Peyer's patch (tissue), 4 donors: ENCODE measurements around the gene MYO7A. TPM values are rescaled to one million over a fixed set of nuclear protein-coding genes. Genes with fewer than 3 reads are reported as not detected.

Experiments
- DNase-seq, 3 donors: peaks; one replicate each; pipeline ENCODE4 v3.0.0-alpha.2; 2017 to 2019
- H3K27ac ChIP-seq, 4 donors: fragments of 200-600 bp; sonication (generic); one replicate each; pipeline ENCODE4 v1.5.1; 2016 to 2019
- H3K27me3 ChIP-seq, 2 donors: fragments of 200-600 bp; sonication (generic); one replicate each; pipeline ENCODE4 v1.5.1; 2019
- H3K36me3 ChIP-seq, 3 donors: fragments of 200-600 bp; sonication (generic); one replicate each; pipeline ENCODE4 v1.5.1; 2016 to 2019
- H3K4me1 ChIP-seq, 4 donors: fragments of 200-600 bp; sonication (generic); one replicate each; pipeline ENCODE4 v1.5.1; 2016 to 2019
- H3K4me3 ChIP-seq, 4 donors: fragments of 200-600 bp; sonication (generic); 1 replicate in 3 of 4; 2 replicates in 1 of 4; pipeline ENCODE4 v1.5.1; 2016 to 2019; ENCODE audit warnings: mild to moderate bottlenecking in 1 of 4
- H3K9me3 ChIP-seq, 4 donors: fragments of 200-600 bp; sonication (generic); one replicate each; pipeline ENCODE4 v1.5.1; 2016 to 2019; ENCODE audit warnings: mild to moderate bottlenecking in 1 of 4
- POLR2A ChIP-seq, 2 donors: fragments of 450-650 bp; IDR thresholded peaks; one replicate each; pipeline ENCODE4 v1.5.1; 2017; ENCODE audit warnings: antibody characterized with exemption in 2 of 2, mild to moderate bottlenecking in 2 of 2, moderate library complexity in 2 of 2
- total RNA-seq, 4 donors: library from RNA; depleted of rRNA; stranded (reverse); fragments of >200 nt; gene quantifications; one replicate each; pipeline ENCODE4 v1.1.0, GENCODE V29; 2016
- TF ChIP-seq, protein P1 (sequence below), 6 experiments: fragments of 450-650 bp in 4 of 6; fragments of 200-600 bp in 2 of 6; sonication (generic) in 1 of 6; IDR thresholded peaks; one replicate each; pipeline ENCODE4 v1.5.1; 2017 to 2019; ENCODE audit warnings: antibody characterized with exemption in 6 of 6, mild to moderate bottlenecking in 3 of 6, moderate library complexity in 1 of 6

Gene MYO7A
- total RNA-seq, 4 donors from 2014 or later: 6.1 to 15.7 (median 7.1) TPM

DNA sequence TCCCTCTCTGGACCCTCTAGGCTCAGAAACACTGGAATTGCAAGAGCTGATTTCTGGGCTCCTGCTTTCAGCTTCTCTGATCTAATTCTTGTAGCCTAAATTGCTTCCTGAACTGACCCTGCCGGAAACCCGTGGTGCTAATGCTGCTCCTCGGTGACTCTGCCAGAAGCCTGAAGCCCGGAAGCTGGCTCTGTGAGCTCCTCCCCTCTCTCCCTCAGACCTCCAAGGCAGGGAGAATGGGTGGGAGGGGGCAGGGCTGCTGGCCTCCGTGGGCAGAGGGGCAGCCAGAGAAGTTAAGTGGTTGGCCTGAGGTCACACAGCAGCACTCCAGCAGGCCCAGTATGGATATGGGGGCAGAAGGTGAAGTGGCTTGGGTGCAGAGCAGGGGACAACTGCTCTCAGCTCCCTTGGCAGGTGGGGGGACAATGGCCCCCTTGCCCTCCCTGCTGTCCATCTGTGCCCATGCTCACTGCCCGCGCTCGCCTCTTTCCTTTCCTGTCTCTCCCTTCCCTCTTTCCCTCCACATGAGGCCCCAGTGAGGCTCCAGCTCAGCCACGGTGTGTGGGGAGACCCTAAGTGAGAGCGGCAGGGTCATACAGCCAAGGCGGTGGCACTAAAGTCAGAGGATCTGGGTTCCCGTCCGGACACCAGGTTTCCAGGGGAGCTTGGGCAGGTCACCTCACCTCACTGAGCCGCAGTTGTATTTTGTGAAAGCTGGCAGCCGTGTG lies 45.0 kb upstream of the MYO7A start:
- peaks cover 0 to 68% (median 16%) of the 10 kb centered on the region in 4 donors for H3K4me1 ChIP-seq
- H3K4me3 ChIP-seq: no peak overlapping the region
- no peak for TF ChIP-seq POLR2A (IDR thresholded peaks at IDR 0.05)
- TF ChIP-seq, protein P1, sequence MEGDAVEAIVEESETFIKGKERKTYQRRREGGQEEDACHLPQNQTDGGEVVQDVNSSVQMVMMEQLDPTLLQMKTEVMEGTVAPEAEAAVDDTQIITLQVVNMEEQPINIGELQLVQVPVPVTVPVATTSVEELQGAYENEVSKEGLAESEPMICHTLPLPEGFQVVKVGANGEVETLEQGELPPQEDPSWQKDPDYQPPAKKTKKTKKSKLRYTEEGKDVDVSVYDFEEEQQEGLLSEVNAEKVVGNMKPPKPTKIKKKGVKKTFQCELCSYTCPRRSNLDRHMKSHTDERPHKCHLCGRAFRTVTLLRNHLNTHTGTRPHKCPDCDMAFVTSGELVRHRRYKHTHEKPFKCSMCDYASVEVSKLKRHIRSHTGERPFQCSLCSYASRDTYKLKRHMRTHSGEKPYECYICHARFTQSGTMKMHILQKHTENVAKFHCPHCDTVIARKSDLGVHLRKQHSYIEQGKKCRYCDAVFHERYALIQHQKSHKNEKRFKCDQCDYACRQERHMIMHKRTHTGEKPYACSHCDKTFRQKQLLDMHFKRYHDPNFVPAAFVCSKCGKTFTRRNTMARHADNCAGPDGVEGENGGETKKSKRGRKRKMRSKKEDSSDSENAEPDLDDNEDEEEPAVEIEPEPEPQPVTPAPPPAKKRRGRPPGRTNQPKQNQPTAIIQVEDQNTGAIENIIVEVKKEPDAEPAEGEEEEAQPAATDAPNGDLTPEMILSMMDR (IDR thresholded peaks at IDR 0.05): no peak
- peaks cover 0 to 10% (median 0%) of the 10 kb centered on the region in 3 donors for H3K36me3 ChIP-seq
- peak; percentile 39 to 81 (median 45) for DNase-seq
- no peaks in the 10 kb centered on the region for H3K9me3 ChIP-seq
- H3K27me3 ChIP-seq: no peaks in the 10 kb centered on the region
- H3K27ac ChIP-seq: peak overlapping the region; percentile 52 to 99 (median 64)

DNA sequence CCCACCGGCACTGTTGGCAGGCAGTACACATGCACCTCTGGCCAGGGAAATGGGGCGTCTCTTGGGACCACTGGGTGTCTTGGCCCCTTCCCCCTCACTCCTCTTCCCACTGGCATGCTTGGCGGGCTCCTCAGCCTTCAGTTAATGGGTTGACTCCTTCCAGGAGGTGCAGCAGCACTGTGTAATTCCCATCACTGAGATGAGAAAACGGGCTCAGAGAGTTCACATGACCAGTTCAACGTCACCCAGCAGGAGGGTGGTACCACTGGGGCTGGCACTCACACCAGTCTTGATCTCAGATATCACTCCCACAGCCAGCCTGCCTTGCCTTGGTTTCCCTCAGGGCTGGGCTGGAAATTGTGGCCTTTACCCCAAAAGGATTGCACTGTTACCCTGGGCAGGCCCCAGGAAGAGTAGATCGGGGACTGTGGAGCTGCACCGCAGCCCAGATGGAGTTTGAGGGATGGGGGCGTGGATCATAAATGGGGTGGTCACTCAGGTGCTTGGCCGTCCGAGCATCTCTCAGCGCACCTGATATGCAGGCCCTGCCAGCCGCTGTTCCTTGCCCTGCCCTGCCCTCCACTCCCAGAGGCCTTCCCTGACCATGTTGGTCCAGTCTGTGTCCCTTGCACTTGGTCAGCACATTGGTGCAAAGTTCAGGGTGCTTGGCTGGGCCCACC lies 44.3 kb upstream of the MYO7A start:
- no peaks in the 10 kb centered on the region for H3K9me3 ChIP-seq
- no peaks in the 10 kb centered on the region for H3K27me3 ChIP-seq
- peaks cover 0 to 75% (median 19%) of the 10 kb centered on the region in 4 donors for H3K4me1 ChIP-seq
- TF ChIP-seq POLR2A (IDR thresholded peaks at IDR 0.05): no peak
- TF ChIP-seq, protein P1 (IDR thresholded peaks at IDR 0.05): no peak
- peaks cover 0 to 10% (median 0%) of the 10 kb centered on the region in 3 donors for H3K36me3 ChIP-seq
- H3K4me3 ChIP-seq: no peak overlapping the region
- DNase-seq: peak in 2 of 3 donors; percentile 38 to 41
- H3K27ac ChIP-seq: peak overlapping the region in 1 of 4 donors; percentile 99

DNA sequence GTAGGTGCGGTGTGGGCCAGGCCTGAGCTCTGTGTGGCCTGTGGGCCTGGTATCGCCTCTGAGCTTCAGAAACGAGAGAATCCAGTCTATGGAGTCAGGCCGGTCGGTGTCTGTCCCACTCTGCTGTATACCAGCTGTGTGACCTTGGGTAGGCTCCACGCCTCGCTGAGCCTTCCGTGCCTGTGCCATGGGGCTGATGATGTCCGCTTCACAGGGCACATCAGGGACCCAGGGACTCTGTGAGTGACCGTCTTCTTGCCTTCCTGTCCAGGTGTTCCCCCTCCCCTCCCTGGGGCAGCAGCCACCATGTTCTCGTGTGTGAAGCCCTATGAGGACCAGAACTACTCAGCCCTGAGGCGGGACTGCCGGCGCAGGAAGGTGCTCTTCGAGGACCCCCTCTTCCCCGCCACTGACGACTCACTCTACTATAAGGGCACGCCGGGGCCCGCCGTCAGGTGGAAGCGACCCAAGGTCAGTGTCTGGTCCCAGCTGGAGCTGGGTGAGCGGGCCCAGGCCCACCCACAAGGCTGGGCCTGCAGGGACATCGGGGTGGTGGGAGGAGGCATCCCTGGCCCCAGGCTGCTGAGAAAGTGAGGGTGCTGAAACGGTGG lies 43.4 kb upstream of the MYO7A start:
- no peak for TF ChIP-seq POLR2A (IDR thresholded peaks at IDR 0.05)
- TF ChIP-seq, protein P1 (IDR thresholded peaks at IDR 0.05): no peak
- peak in 2 of 3 donors; percentile 41 to 49 for DNase-seq
- H3K9me3 ChIP-seq: no peaks in the 10 kb centered on the region
- H3K27ac ChIP-seq: peak overlapping the region in 2 of 4 donors; percentile 98 to 99
- peaks cover 0 to 84% (median 22%) of the 10 kb centered on the region in 4 donors for H3K4me1 ChIP-seq
- H3K36me3 ChIP-seq: peaks cover 0 to 10% (median 0%) of the 10 kb centered on the region in 3 donors
- no peaks in the 10 kb centered on the region for H3K27me3 ChIP-seq
- no peak overlapping the region for H3K4me3 ChIP-seq

DNA sequence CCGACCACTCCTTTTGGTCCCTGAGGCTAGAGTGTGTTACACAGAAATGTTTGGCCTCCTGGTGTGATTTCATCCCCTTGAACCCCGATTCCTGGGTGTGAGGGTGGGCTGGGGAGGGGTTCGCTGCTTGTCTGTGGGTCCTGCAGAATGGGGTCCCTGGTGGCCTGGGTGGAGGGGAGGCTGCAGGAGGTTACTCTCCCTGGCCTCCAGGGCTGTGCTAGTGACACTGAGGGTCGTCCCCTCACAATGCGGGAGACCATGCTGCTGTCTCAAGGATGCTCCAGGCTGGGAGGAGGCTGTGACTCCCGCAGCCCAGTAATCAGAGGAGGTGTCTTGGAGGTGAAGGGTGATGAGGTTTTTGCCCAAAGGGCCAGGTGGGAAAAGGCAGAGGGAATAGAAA lies 42.4 kb upstream of the MYO7A start:
- Histone ChIP-seq H3K9me3 (no peaks in the 10 kb centered on the region), H3K36me3 (peaks cover 0 to 10% (median 0%) of the 10 kb centered on the region in 3 donors), H3K4me1 (peaks cover 0 to 91% (median 22%) of the 10 kb centered on the region in 4 donors), H3K27ac (peak overlapping the region in 3 of 4 donors; percentile 82 to 99 (median 98)), H3K4me3 (no peak overlapping the region), H3K27me3 (no peaks in the 10 kb centered on the region)
- DNase-seq: peak in 2 of 3 donors; percentile 29 to 38
- no peak for TF ChIP-seq POLR2A (IDR thresholded peaks at IDR 0.05)
- TF ChIP-seq, protein P1 (IDR thresholded peaks at IDR 0.05): no peak
